Calu3 (cell line): ENCODE results near the gene DSCAML1. TPM values are rescaled to one million over a fixed set of nuclear protein-coding genes. Genes with fewer than 3 reads are reported as not detected.

Experiments used
- BruUV-seq: library from RNA; stranded (reverse); fragments of 400-500 nt; replicated peaks from 2 replicates; lab custom pipeline; 2021; lab: Mats Ljungman, UMichigan
- CTCF ChIA-PET: fragments of 300-600 bp; sonication (Branson Sonifier 250); formaldehyde crosslinking; loops from one replicate; lab custom pipeline; 2022; ENCODE audit warnings: antibody characterized with exemption; lab: Charles Lee
- DNase-seq: peaks from one replicate; pipeline ENCODE4 v3.0.0; 2022
- H3K27ac Mint-ChIP-seq: one replicate; pipeline ENCODE4 v1.8.0; 2022; ENCODE audit warnings: mixed read lengths; ENCODE audit not compliant: unreplicated experiment
- H3K27me3 Mint-ChIP-seq: one replicate; pipeline ENCODE4 v1.8.0; 2022; ENCODE audit warnings: mixed read lengths; ENCODE audit not compliant: unreplicated experiment
- H3K36me3 Mint-ChIP-seq: one replicate; pipeline ENCODE4 v1.8.0; 2022; ENCODE audit warnings: mild to moderate bottlenecking, moderate library complexity, mixed read lengths; ENCODE audit not compliant: insufficient read depth, unreplicated experiment
- H3K4me1 Mint-ChIP-seq: one replicate; pipeline ENCODE4 v1.8.0; 2022; ENCODE audit warnings: mild to moderate bottlenecking, low read depth, mixed read lengths; ENCODE audit not compliant: unreplicated experiment
- H3K4me3 Mint-ChIP-seq: one replicate; pipeline ENCODE4 v1.8.0; 2022; ENCODE audit warnings: mild to moderate bottlenecking, low read depth, moderate library complexity, mixed read lengths; ENCODE audit not compliant: unreplicated experiment
- H3K9me3 Mint-ChIP-seq: one replicate; pipeline ENCODE4 v1.8.0; 2022; ENCODE audit warnings: low read depth, mixed read lengths; ENCODE audit not compliant: unreplicated experiment
- CTCF ChIP-seq: fragments of 200-600 bp; IDR thresholded peaks from one replicate; pipeline ENCODE4 v1.8.0; 2022; ENCODE audit warnings: antibody characterized with exemption; ENCODE audit not compliant: unreplicated experiment
- intact Hi-C: fragments of 100-400 bp; cut with micrococcal nuclease; formaldehyde crosslinking; loops from one replicate; pipeline ENCODE4 v1.10.0; 2022; ENCODE audit not compliant: unreplicated experiment
- total RNA-seq: library from RNA; stranded (reverse); gene quantifications from 2 replicates; pipeline ENCODE4 v1.2.3, GENCODE V29; 2022

The DSCAML1 gene
- total RNA-seq, 1 experiment from 2014 or later, result 0.07 TPM

DNA sequence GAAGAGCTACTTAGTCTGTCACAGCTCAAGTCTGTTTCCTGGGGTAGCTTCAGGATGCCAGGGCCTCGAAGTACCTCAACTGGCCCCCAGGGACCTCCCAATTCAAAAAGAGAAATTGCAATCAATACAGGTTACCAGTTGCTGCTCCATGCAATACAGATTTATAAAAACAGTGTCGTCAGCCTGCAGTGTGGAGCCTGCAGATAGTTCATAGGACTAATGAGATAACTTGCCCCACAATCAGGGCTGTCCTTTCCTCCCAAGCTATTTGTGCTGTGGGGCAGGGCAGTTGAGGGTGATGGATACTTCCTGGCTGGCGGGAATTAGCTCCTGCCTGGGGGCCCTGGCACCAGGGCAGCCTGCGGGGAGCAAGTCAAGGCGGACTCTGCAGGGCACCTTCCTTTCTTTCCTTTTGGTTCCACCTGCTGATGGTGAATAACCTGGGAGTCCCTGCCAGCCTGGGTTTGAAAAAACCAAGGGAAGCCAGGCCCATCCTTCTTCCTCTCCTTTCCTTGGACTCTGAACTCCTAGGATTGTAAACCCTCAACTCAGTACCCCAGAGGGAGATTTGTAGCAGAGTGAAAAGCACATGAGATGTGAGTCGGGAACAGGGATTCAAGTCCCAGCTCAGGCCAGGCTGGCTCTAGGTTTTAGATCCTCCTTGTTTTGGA is 252.8 kb downstream of the DSCAML1 start:
- Mint-ChIP-seq H3K4me1 (no peaks in the 10 kb centered on the region), H3K27ac (no peak overlapping the region), H3K27me3 (peaks cover 81% of the 10 kb centered on the region), H3K36me3 (no peaks in the 10 kb centered on the region), H3K9me3 (no peaks in the 10 kb centered on the region), H3K4me3 (no peak overlapping the region)
- CTCF ChIA-PET, result interaction anchor here (0.6 kb wide), 1 partner anchor 187 kb away, joined by 4 read pairs; no protein-coding TSS in a partner anchor
- TF ChIP-seq CTCF, result no peak
- intact Hi-C loops, result no loop called here
- no TSS peak for BruUV-seq
- no peak for DNase-seq

- H3K36me3 Mint-ChIP-seq, result no peaks in the 10 kb centered on the region
- TF ChIP-seq CTCF, result no peak
- no peak overlapping the region for H3K4me3 Mint-ChIP-seq
- no peaks in the 10 kb centered on the region for H3K9me3 Mint-ChIP-seq
- intact Hi-C loops, result no loop called here
- BruUV-seq, result no TSS peak
- H3K27me3 Mint-ChIP-seq, result peaks cover 78% of the 10 kb centered on the region
- CTCF ChIA-PET, result no interaction called here
- no peak overlapping the region for H3K27ac Mint-ChIP-seq
- H3K4me1 Mint-ChIP-seq, result no peaks in the 10 kb centered on the region
- no peak for DNase-seq
Measured at GRCh38 chr11:117541211-117541610, 255.8 kb downstream of the DSCAML1 start.

- CTCF ChIA-PET, result no interaction called here
- Mint-ChIP-seq H3K4me3 (no peak overlapping the region), H3K4me1 (no peaks in the 10 kb centered on the region), H3K27ac (no peak overlapping the region), H3K36me3 (no peaks in the 10 kb centered on the region), H3K9me3 (no peaks in the 10 kb centered on the region), H3K27me3 (peaks cover 66% of the 10 kb centered on the region)
- no peak for DNase-seq
- BruUV-seq, result no TSS peak
- TF ChIP-seq CTCF, result no peak
- intact Hi-C loops, result no loop called here
Measured at GRCh38 chr11:117538263-117539135, 258.5 kb downstream of the DSCAML1 start.

DNA sequence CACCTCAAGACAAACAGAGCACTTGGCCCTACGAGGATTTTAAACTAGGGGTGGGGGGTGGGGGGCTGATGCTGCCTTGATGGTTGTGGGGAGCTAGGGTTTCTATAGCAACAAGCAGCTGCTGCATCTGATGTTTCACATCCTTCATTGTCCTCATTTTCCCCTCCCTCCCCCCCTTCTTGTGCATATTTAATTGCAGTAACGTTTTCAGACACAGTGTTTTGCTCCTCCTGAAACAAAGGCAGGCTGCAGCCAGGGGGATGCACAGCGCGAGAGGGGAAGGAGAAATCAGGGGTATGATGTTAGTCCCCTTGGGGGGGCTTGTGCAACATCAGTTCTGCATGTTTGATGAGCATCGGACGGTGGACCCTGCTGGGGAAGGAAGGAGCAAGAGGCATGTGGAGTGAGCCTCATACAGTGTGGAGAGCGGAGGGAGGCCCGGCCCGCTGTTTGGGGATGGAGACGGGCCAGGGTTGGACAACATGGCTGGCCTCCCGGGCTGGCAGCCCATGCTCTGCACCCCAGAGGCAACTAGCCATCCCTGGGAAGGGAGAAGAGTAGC is 261.1 kb downstream of the DSCAML1 start:
- no TSS peak for BruUV-seq
- no peak for TF ChIP-seq CTCF
- H3K9me3 Mint-ChIP-seq, result no peaks in the 10 kb centered on the region

More for the DNA sequence above, 261.1 kb downstream of the DSCAML1 start:
- Mint-ChIP-seq H3K4me1 (no peaks in the 10 kb centered on the region), H3K27me3 (peaks cover 54% of the 10 kb centered on the region), H3K36me3 (no peaks in the 10 kb centered on the region), H3K27ac (no peak overlapping the region), H3K4me3 (no peak overlapping the region)
- no peak for DNase-seq
- CTCF ChIA-PET, result interaction anchor here (0.6 to 1.0 kb wide), 3 partner anchors 273 to 443 kb away, joined by 3 to 4 read pairs (median 3); no protein-coding TSS in a partner anchor
- intact Hi-C loops, result no loop called here
